GM18519 (cell line): ENCODE data around the gene RELL2.

Experiments
- ATAC-seq: cut with Tn5 transposase; IDR thresholded peaks from one replicate; pipeline ENCODE4 v1.9.1; 2021; ENCODE audit warnings: mild to moderate bottlenecking, moderate library complexity; ENCODE audit not compliant: unreplicated experiment, low FRiP score

RELL2 gene

GRCh38 chr5:141647242-141647641 is 10.4 kb downstream of the RELL2 start:
- ATAC-seq: no peak

GRCh38 chr5:141647851-141648250 is 11.1 kb downstream of the RELL2 start:
- ATAC-seq: no peak

- no peak for ATAC-seq
These were observed 12.4 kb downstream of the RELL2 start for GRCh38 chr5:141649056-141649688.

GRCh38 chr5:141649972-141650371 is 13.2 kb downstream of the RELL2 start:
- ATAC-seq: no peak

GRCh38 chr5:141650851-141651727 is 14.3 kb downstream of the RELL2 start, which contains the start of gene FCHSD1:
TSS of gene FCHSD1 (minus strand) at chr5:141651418. CDS start at chr5:141651368, 50 bp downstream.
- ATAC-seq: peak; percentile 73

- ATAC-seq: no peak
These were observed 14.9 kb downstream of the RELL2 start for GRCh38 chr5:141651728-141652105.

- no peak for ATAC-seq
These were observed 17.5 kb downstream of the RELL2 start for GRCh38 chr5:141654298-141654697.

- no peak for ATAC-seq
These were observed 18.2 kb downstream of the RELL2 start for GRCh38 chr5:141655020-141655419.

GRCh38 chr5:141656396-141656795 is 19.6 kb downstream of the RELL2 start:
- ATAC-seq: no peak

- no peak for ATAC-seq
These were observed 20.6 kb downstream of the RELL2 start for GRCh38 chr5:141657404-141657803.

GRCh38 chr5:141657937-141658545 is 21.2 kb downstream of the RELL2 start:
- no peak for ATAC-seq

- no peak for ATAC-seq
These were observed 25.2 kb downstream of the RELL2 start for GRCh38 chr5:141662028-141662427.

- ATAC-seq: no peak
These were observed 26.7 kb downstream of the RELL2 start for GRCh38 chr5:141663506-141663905.

GRCh38 chr5:141664733-141665461 is 28.1 kb downstream of the RELL2 start:
- ATAC-seq: peak; percentile 73

- ATAC-seq: no peak
These were observed 29.5 kb downstream of the RELL2 start for GRCh38 chr5:141665995-141666940.

- ATAC-seq: no peak
These were observed 31.9 kb downstream of the RELL2 start for GRCh38 chr5:141668601-141669265.

- ATAC-seq: no peak
These were observed 32.7 kb downstream of the RELL2 start for GRCh38 chr5:141669520-141669919.

- ATAC-seq: no peak
These were observed 35.5 kb downstream of the RELL2 start for GRCh38 chr5:141672071-141672840.
